Smooth muscle cell (in vitro differentiated cells): ENCODE data around the gene LYAR. TPM values are rescaled to one million over a fixed set of nuclear protein-coding genes. Genes with fewer than 3 reads are reported as not detected.
A peak's percentile ranks its signal among the peaks of the same experiment; 100 is the strongest.
"Not testable (repeated sequence)": the region's sequence is repeated elsewhere in the genome, so short reads cannot be mapped to it uniquely, and the experiment has no call there.

ENCODE experiments used
- DNase-seq: peaks from one replicate; lab custom pipeline; 2025; ENCODE audit not compliant: unreplicated experiment; lab: John Stamatoyannopoulos, UW
- H2AFZ ChIP-seq: fragments of 200-600 bp; sonication (generic); 2 replicates; pipeline ENCODE4 v1.6.0; 2016; ENCODE audit warnings: antibody characterized with exemption, low read depth, mild to moderate bottlenecking
- H3F3A ChIP-seq: fragments of 200-600 bp; sonication (generic); 2 replicates; pipeline ENCODE4 v1.6.0; 2017; ENCODE audit warnings: antibody characterized with exemption, low read depth
- H3K27ac ChIP-seq: fragments of 200-600 bp; sonication (generic); 2 replicates; pipeline ENCODE4 v1.5.1; 2016; ENCODE audit warnings: low read depth, mild to moderate bottlenecking
- H3K27me3 ChIP-seq: fragments of 200-600 bp; sonication (generic); 2 replicates; pipeline ENCODE4 v1.6.1; 2016; ENCODE audit warnings: low read depth, mild to moderate bottlenecking
- H3K36me3 ChIP-seq: fragments of 200-600 bp; sonication (generic); 2 replicates; pipeline ENCODE4 v1.5.1; 2016; ENCODE audit warnings: low read depth
- H3K4me1 ChIP-seq: fragments of 200-600 bp; sonication (generic); 2 replicates; pipeline ENCODE4 v1.5.1; 2016; ENCODE audit warnings: low read depth
- H3K4me2 ChIP-seq: fragments of 200-600 bp; sonication (generic); 2 replicates; pipeline ENCODE4 v1.6.0; 2016; ENCODE audit warnings: mild to moderate bottlenecking
- H3K4me3 ChIP-seq: fragments of 200-600 bp; sonication (generic); 2 replicates; pipeline ENCODE4 v1.5.1; 2016; ENCODE audit warnings: mild to moderate bottlenecking
- H3K79me2 ChIP-seq: fragments of 200-600 bp; sonication (generic); 2 replicates; pipeline ENCODE4 v1.6.0; 2016; ENCODE audit warnings: low read depth, mild to moderate bottlenecking
- H3K9ac ChIP-seq: fragments of 200-600 bp; sonication (generic); 2 replicates; pipeline ENCODE4 v1.6.0; 2016; ENCODE audit warnings: low read depth
- H3K9me3 ChIP-seq: fragments of 200-600 bp; sonication (generic); replicated peaks from 2 replicates; pipeline ENCODE4 v1.5.1; 2016; ENCODE audit warnings: low read depth
- H4K20me1 ChIP-seq: fragments of 200-600 bp; sonication (generic); 2 replicates; pipeline ENCODE4 v1.6.0; 2016; ENCODE audit warnings: low read depth
- CTCF ChIP-seq: fragments of 200-600 bp; sonication (generic); IDR thresholded peaks from 2 replicates; pipeline ENCODE4 v1.5.1; 2017; ENCODE audit warnings: borderline replicate concordance, mild to moderate bottlenecking, antibody characterized with exemption; ENCODE audit not compliant: insufficient read depth, poor library complexity, severe bottlenecking
- WGBS: methylation state at CpG from one replicate; pipeline ENCODE4 v1.1.7; 2016; ENCODE audit warnings: low lambda C conversion rate; 5-methylcytosine and 5-hydroxymethylcytosine counted together
- polyA plus RNA-seq: library from polyadenylated mRNA; unstranded; fragments of >200 nt; fragmentation: Nextera tagmentation; extraction: Ambion mirVana; gene quantifications from 2 replicates; pipeline ENCODE4 v1.2.1, GENCODE V29; 2016
- total RNA-seq: library from RNA; depleted of rRNA; stranded (reverse); fragments of >200 nt; gene quantifications from 2 replicates; pipeline ENCODE4 v1.2.3, GENCODE V29; 2014

Gene LYAR
- total and polyA plus RNA-seq, 2 experiments from 2014 or later: 8.1 to 12.5 TPM

- H3K9me3 ChIP-seq: no peaks in the 10 kb centered on the region
- peaks cover 18% of the 10 kb centered on the region for H3K27me3 ChIP-seq
- H3K9ac ChIP-seq: no peak overlapping the region
- H3K4me3 ChIP-seq: no peak overlapping the region
- no peaks in the 10 kb centered on the region for H3K4me1 ChIP-seq
- H4K20me1 ChIP-seq: no peaks in the 10 kb centered on the region
- no peaks in the 10 kb centered on the region for H3K79me2 ChIP-seq
- WGBS: 92% methylated on average over 6 of the region's 6 CpGs
- H2AFZ ChIP-seq: no peak overlapping the region
- TF ChIP-seq CTCF: no peak
- DNase-seq: no peak
- no peak overlapping the region for H3K4me2 ChIP-seq
- no peaks in the 10 kb centered on the region for H3F3A ChIP-seq
- H3K36me3 ChIP-seq: no peaks in the 10 kb centered on the region
- no peak overlapping the region for H3K27ac ChIP-seq
Measured at GRCh38 chr4:4254666-4255065, 35.3 kb downstream of the LYAR start.

GRCh38 chr4:4254199-4254598, 35.8 kb downstream of the LYAR start:
- no peak overlapping the region for H3K9ac ChIP-seq
- H3K4me3 ChIP-seq: no peak overlapping the region
- TF ChIP-seq CTCF: no peak
- WGBS: 88% methylated on average over 11 of the region's 11 CpGs
- H3K27ac ChIP-seq: no peak overlapping the region
- no peaks in the 10 kb centered on the region for H3K36me3 ChIP-seq
- no peaks in the 10 kb centered on the region for H3F3A ChIP-seq
- no peak overlapping the region for H3K4me2 ChIP-seq
- H3K79me2 ChIP-seq: no peaks in the 10 kb centered on the region
- H3K4me1 ChIP-seq: no peaks in the 10 kb centered on the region
- no peak overlapping the region for H2AFZ ChIP-seq
- peaks cover 18% of the 10 kb centered on the region for H3K27me3 ChIP-seq
- no peak for DNase-seq
- no peaks in the 10 kb centered on the region for H4K20me1 ChIP-seq
- H3K9me3 ChIP-seq: no peaks in the 10 kb centered on the region

GRCh38 chr4:4249866-4250265, 40.1 kb downstream of the LYAR start:
- H3K79me2 ChIP-seq: peaks cover 14% of the 10 kb centered on the region
- H3K4me2 ChIP-seq: no peak overlapping the region
- no peaks in the 10 kb centered on the region for H3K36me3 ChIP-seq
- no peaks in the 10 kb centered on the region for H3F3A ChIP-seq
- H3K4me1 ChIP-seq: peaks cover 13% of the 10 kb centered on the region
- no peak overlapping the region for H3K9ac ChIP-seq
- H4K20me1 ChIP-seq: no peaks in the 10 kb centered on the region
- no peaks in the 10 kb centered on the region for H3K9me3 ChIP-seq
- no peak for TF ChIP-seq CTCF
- no peak for DNase-seq
- H2AFZ ChIP-seq: no peak overlapping the region
- H3K4me3 ChIP-seq: no peak overlapping the region
- no peak overlapping the region for H3K27ac ChIP-seq
- WGBS: 94% methylated on average over 8 of the region's 8 CpGs
- H3K27me3 ChIP-seq: peaks cover 8% of the 10 kb centered on the region

GRCh38 chr4:4249342-4249741, 40.6 kb downstream of the LYAR start:
- peaks cover 13% of the 10 kb centered on the region for H3K4me1 ChIP-seq
- H3F3A ChIP-seq, H3K9me3 ChIP-seq, H3K36me3 ChIP-seq, DNase-seq, H3K27ac ChIP-seq, H3K4me2 ChIP-seq, H3K27me3 ChIP-seq, H2AFZ ChIP-seq, H3K9ac ChIP-seq, H4K20me1 ChIP-seq: not testable (repeated sequence)
- 97% methylated on average over 15 of the region's 15 CpGs for WGBS
- H3K79me2 ChIP-seq: peaks cover 14% of the 10 kb centered on the region
- peak overlapping the region; percentile 94 for H3K4me3 ChIP-seq
